ENCODE data around the gene TRAPPC2L. TPM values are rescaled to one million over a fixed set of nuclear protein-coding genes. Genes with fewer than 3 reads are reported as not detected.

The TRAPPC2L gene
- total RNA-seq, 1 donor from 2014 or later, result 50.6 TPM

GRCh38 chr16:88839026-88839529 lies 17.8 kb upstream of the TRAPPC2L start:
- peaks cover 5% of the 10 kb centered on the region for H3K27me3 Mint-ChIP-seq (ENCODE audit: unreplicated experiment)
- no peaks in the 10 kb centered on the region for H3K4me1 Mint-ChIP-seq (ENCODE audit: low read depth, unreplicated experiment)
- no peak overlapping the region for H3K4me3 Mint-ChIP-seq (ENCODE audit: unreplicated experiment)
- no peak overlapping the region for H3K27ac Mint-ChIP-seq (ENCODE audit: unreplicated experiment)
- no peak for DNase-seq
- H3K36me3 Mint-ChIP-seq (ENCODE audit: unreplicated experiment), result no peaks in the 10 kb centered on the region
- H3K9me3 Mint-ChIP-seq (ENCODE audit: unreplicated experiment), result peaks cover 4% of the 10 kb centered on the region
- no peak for TF ChIP-seq CTCF (IDR thresholded peaks at IDR 0.05; ENCODE audit: partially characterized antibody, unreplicated experiment)

GRCh38 chr16:88839745-88840599 lies 17.0 kb upstream of the TRAPPC2L start:
- Mint-ChIP-seq H3K36me3 (ENCODE audit: unreplicated experiment) (no peaks in the 10 kb centered on the region), H3K9me3 (ENCODE audit: unreplicated experiment) (peaks cover 4% of the 10 kb centered on the region), H3K27ac (ENCODE audit: unreplicated experiment) (no peak overlapping the region), H3K27me3 (ENCODE audit: unreplicated experiment) (peaks cover 7% of the 10 kb centered on the region), H3K4me3 (ENCODE audit: unreplicated experiment) (no peak overlapping the region), H3K4me1 (ENCODE audit: low read depth, unreplicated experiment) (peaks cover 2% of the 10 kb centered on the region)
- no peak for DNase-seq
- TF ChIP-seq CTCF (IDR thresholded peaks at IDR 0.05; ENCODE audit: partially characterized antibody, unreplicated experiment), result no peak

- H3K27ac Mint-ChIP-seq (ENCODE audit: unreplicated experiment), result no peak overlapping the region
- H3K4me1 Mint-ChIP-seq (ENCODE audit: low read depth, unreplicated experiment), result peaks cover 2% of the 10 kb centered on the region
- H3K27me3 Mint-ChIP-seq (ENCODE audit: unreplicated experiment), result peaks cover 7% of the 10 kb centered on the region
- H3K4me3 Mint-ChIP-seq (ENCODE audit: unreplicated experiment), result no peak overlapping the region
- no peak for TF ChIP-seq CTCF (IDR thresholded peaks at IDR 0.05; ENCODE audit: partially characterized antibody, unreplicated experiment)
- no peak for DNase-seq
- peaks cover 3% of the 10 kb centered on the region for H3K9me3 Mint-ChIP-seq (ENCODE audit: unreplicated experiment)
- no peaks in the 10 kb centered on the region for H3K36me3 Mint-ChIP-seq (ENCODE audit: unreplicated experiment)
Measured at GRCh38 chr16:88840600-88841215, 16.2 kb upstream of the TRAPPC2L start.

GRCh38 chr16:88841521-88842307 lies 15.2 kb upstream of the TRAPPC2L start:
- Mint-ChIP-seq H3K27ac (ENCODE audit: unreplicated experiment) (peak overlapping the region; percentile 62), H3K9me3 (ENCODE audit: unreplicated experiment) (peaks cover 3% of the 10 kb centered on the region), H3K4me3 (ENCODE audit: unreplicated experiment) (no peak overlapping the region), H3K4me1 (ENCODE audit: low read depth, unreplicated experiment) (peaks cover 2% of the 10 kb centered on the region), H3K36me3 (ENCODE audit: unreplicated experiment) (no peaks in the 10 kb centered on the region), H3K27me3 (ENCODE audit: unreplicated experiment) (peaks cover 7% of the 10 kb centered on the region)
- DNase-seq, result no peak
- TF ChIP-seq CTCF (IDR thresholded peaks at IDR 0.05; ENCODE audit: partially characterized antibody, unreplicated experiment), result no peak

Data from glutamatergic neuron (in vitro differentiated cells).